ENCODE results near the gene STAT2.
"Not testable (repeated sequence)": the region's sequence is repeated elsewhere in the genome, so short reads cannot be mapped to it uniquely, and the experiment has no call there.

Gene STAT2

DNA sequence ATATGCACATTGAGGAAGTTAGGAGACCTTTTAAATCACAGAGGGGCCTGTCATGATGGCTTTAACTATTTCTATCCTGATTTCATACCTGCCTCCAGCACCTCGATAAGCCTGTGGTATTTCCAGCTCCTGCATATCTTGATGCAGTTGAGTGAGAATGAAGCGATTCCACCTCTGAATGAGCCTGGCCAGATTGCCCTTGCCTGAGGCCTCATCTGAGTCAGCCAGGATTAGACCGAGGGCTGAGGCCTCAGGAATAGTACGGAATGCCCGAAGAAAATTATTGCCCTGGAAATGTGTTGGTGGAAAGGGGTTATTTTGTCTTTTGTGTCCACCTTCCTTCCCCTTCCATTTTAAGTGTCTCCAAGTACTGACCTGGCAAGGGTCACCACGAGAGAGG is 35.7 kb downstream of the STAT2 start:
- no peak for DNase-seq

DNA sequence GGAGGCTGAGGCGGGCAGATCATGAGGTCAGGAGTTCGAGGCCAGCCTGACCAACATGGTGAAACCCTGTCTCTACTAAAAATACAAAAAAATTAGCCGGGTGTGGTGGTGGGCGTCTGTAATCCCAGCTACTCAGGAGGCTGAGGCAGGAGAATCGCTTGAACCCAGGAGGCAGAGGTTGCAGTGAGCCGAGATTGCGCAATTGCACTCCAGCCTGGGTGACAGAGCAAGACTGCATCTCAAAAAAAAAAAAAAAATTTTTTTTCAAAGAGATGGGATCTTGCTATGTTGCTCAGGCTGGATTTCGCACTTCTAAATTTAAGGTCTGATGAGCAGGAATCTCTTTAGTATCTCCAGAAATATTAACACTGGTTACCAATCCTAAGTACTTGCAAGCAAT is 38.3 kb downstream of the STAT2 start:
- not testable (repeated sequence) for DNase-seq

DNA sequence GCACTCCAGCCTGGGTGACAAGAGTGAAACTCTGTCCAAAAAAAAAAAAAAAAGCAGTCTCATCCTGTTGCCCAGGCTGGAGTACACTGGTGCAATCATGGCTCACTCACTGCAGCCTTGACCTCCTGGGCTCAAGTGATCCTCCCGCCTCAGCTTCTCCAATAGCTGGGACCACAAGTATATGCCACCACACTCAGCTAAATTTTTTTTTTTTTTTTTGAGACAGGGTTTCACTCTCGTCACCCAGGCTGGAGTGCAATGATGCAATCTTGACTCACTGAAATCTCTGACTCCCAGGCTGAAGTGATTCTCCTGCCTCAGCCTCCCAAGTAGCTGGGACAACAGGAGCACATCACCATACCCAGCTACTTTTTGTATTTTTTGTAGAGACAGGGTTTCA is 38.9 kb downstream of the STAT2 start:
- no peak for DNase-seq

DNA sequence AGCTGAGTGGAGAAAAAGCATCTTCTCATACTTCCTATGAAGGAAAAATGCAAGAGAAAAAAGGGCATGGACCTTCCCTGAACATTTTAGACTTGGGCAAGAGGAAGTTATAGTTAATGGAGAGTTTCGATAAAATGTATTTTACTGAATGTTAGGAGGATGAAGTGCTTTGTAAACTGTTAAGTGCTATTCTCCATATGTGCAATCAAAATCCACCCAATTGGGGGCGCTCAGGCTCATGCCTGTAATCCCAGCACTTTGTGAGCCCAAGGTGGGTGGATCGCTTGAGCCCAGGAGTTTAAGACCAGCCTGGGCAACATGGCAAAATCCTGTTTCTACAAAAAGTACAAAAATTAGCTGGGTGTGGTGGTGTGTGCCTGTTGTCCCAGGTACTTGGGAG is 42.2 kb downstream of the STAT2 start:
- DNase-seq: no peak

DNA sequence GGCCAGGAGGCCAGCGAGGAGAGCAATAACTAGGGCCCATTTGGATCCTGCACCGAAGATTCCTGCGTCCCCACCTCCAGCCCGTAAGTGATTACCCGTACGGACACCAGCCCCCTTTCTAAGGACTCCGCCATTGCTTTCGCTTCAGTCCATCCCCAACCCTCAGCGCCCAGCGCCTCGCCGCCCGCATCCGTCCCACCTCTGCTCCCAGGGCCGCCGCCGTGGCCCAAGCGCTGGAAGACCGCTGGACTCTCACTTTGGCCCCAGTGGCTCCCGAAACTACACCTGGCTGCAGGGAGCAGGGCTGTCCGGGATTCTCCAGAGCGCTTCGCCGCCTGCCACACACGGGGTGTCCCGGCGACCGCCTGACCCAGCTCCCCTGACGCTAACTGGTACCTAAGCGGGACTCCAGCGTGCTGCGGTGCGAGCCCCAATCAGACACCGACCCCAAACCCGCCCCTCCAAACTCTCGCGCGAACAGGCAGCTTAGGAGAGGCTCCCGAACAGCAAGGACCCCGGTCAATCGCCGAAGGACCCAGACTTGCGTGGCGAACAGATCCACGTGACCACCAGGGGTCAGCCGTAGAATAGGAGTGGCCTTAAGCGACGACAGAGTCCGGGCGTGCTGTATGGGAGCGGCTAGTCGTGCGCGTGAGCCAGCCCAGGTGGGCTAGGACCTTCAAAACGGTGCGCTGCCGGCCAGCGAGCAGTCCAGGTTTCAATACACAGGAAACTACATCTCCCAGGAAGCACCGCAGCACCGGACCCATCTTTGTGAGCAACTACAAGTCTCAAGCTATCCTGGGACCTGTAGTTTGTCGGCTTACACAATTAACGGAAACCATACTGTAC is 44.1 kb downstream of the STAT2 start, which contains the start of gene CNPY2:
CNPY2 (minus strand) TSS at position 367 of the 852 bp plus-strand sequence. CDS start 771 bp downstream, outside the sequence.
- DNase-seq: peak; percentile 96

DNA sequence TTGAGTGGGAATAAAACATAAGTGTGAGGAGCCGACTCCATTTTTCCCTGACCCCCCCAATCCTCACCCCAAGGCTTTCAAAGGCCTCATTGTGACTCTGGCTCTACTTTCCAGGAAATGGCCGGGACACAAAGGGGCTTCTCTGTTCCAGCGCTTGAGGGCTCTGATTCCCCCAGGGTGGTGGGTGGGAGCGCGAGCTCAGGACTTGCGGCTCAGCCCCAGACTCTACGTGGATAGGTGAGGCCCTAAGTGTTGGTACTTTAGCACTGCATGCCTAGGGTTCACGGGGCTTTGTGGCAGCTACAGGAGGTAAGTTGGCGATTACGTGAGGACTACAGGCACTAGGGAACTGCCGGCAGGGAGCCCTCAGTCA is 44.7 kb downstream of the STAT2 start:
- no peak for DNase-seq

DNA sequence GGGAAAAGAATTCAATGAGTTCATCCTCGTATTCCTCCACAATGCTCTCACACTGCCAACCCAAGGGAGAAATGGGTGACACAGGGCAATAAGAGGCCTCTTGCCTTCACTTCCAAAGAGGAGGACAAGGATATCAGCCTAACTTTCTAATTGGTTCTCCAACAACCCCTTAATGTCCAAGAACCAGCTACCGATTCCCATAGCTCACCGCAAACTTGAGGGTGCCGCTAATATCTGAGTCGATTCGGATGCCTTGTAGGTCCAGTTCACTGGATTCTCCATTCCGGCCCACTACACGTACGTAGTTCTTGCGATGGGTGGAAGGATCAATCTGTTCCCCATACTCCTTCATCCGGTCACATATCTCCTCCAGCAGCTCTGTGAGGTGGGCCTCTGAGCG is 48.9 kb downstream of the STAT2 start:
- no peak for DNase-seq

DNA sequence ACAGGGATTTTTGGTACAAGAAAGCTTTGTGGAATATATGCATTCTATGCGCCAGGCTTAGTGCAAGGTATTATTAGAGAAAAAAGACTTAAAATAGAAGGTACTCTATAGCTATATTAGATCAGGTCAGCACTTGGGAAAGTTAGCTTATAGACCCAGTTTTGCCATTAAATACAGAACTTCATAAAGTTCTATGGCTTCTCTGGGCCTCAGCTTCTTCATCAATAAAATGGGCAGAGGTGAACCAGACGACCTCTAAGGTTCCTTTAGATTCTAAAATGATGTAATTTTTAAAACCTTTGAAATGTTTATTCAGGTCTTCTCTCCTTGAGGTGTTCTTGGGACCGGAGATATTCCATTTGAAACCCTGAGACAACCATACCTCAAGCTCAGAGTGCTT is 51.2 kb downstream of the STAT2 start:
- no peak for DNase-seq

DNA sequence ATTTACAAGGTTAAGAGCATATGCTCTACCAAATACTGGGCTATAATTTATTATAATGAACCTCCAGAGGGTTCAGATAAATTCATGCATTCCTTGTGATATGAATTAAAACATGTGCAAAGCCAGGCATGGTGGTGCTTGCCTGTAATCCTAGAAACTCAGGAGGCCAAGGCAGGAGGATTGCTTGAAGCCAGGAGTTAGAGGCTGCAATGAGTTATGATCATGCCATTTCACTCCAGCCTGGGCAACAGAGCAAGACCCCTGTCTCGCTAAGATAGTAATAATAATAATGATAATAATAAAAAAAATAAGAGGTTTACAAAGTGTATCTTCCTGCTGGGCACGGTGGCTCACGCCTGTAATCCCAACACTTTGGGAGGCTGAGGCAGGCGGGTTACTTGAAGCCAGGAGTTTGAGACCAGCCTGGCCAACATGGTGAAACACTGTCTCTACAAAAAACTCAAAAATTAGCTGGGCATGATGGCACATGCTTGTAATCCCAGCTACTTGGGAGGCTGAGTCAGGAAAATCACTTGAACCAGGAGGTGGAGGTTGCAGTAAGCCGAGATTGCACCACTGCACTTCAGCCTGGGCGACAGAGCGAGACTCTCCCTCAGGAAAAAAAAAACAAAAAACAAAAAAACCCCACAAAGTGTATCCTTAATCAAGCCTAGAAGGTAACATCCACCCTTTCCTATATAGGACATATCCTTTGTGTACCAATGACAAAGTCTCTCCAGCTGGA is 52.5 kb downstream of the STAT2 start:
- DNase-seq: no peak

DNA sequence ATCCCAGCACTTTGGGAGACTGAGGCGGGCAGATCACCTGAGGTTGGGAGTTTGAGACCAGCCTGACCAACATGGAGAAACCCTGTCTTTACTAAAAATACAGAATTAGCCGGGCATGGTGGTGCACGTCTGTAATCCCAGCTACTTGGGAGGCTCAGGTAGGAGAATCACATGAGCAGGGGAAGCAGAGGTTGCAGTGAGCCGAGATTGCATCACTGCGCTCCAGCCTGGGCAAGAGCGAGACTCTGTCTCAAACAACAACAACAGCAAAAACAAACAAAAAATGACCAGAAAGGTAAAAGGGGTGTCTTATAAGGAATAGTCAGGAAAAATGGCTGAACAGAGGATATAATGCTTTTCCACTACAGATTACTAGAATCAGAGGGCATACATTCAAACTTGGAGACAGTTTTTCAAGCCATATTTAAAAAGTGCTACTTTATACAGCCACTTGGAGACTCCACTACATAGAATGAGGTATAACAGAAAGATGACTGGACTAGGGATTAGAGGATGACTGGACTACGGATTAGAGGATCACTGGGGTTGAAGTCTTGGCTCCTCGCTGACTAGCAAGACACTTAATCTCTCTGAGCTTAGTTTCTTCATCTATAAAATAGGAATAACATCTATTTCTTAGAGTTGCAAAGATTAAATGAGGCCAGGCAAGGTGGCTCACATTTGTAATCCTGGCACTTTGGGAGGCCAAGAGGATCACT is 54.9 kb downstream of the STAT2 start:
- DNase-seq: no peak

DNA sequence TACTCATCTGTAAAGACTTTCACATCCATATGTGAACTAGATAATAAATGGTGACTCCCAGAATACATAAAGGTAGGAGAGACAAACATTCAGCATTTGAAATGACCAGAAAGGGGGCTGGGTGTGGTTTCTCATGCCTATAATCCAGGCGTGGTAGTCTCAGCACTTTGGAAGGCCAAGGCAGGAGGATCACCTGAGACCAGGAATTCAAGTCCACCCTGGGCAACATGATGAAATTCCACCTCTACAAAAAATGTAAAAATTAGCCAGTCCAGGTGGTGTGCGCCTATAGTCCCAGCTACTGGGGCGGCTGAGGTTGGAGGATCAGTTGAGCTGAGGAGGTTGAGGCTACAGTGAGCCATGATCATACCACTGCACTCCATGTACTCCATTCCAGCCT is 55.6 kb downstream of the STAT2 start:
- no peak for DNase-seq

DNA sequence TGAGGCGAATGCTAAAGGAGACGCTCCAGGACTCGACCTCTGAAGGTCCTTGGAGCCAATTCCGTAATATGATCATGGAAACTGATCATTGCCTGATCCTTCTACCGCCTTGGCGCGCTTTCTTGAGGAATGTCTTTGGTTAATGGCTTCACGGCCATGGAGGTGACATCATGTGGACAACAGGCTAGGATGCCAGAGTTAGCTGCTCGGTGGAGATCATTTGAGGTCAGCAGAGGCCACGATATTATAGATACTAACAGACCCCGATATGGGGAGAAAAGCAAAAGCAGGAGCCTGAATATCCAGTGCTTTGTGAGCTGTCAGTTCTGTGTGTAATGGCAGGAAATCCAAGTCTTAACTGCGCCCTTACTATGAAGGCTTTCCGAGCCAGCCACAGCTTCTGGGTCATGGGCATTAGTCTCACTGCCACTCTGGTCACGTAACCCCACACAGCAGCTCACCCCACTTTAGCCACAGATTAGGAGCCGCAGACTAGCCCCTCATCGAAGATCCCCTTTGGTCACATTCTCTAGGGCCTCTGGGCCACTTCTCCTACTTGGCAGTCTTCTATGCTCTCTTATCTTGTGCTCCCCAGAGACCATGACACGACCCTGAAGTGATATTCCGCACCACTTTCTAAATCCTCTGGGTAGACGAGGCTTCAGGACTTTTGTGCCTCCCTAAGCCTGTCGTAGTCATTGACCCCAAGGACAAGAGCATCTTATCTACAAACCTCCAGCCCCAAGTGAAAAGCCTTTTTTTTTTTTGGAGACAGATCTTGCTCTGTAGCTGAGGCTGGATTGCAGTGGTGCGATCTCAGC is 59.1 kb downstream of the STAT2 start:
- DNase-seq: no peak

DNA sequence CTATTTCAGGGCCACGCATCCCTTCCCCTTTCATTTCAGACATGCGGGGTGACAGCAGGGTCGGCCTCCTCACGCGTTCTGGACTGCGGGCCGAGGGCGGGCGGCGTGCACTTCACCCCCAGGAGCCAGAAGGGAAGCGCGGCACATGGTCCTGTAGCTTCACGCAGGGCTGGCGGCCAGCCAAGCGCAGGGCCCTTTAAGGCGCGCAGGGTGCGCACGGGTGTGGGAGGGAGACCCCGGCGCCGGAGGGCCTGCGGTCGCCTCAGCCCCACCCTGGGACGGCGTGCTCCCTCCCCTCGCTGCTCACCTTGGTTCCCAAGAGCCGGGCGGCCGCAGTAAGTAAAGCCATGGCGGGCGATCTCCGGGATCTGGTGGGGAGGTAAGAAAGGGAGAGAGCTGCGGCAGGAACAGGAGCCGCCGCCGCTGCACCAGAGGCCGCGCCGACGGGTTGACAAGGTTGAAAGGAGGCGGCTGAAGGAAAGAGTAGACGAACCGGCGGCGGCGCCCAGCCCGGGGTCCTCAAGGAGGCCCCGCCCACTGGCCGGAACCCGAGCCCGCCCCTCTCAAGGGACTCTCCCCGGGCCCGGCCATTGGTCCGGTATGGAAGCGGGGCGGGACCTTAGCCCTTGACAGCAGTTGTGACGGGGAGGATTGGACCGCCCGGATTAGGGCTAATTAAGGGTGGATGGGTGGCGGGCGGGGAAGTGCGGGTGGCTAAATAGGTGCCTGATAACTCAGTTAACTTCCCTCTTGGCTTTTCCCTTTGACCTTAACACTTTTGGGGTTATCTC is 59.9 kb downstream of the STAT2 start, which contains the start of gene CS:
CS (minus strand) TSS at position 478 of the 791 bp plus-strand sequence; CDS start at position 349, 129 bp downstream.
- DNase-seq: peak; percentile 99

DNA sequence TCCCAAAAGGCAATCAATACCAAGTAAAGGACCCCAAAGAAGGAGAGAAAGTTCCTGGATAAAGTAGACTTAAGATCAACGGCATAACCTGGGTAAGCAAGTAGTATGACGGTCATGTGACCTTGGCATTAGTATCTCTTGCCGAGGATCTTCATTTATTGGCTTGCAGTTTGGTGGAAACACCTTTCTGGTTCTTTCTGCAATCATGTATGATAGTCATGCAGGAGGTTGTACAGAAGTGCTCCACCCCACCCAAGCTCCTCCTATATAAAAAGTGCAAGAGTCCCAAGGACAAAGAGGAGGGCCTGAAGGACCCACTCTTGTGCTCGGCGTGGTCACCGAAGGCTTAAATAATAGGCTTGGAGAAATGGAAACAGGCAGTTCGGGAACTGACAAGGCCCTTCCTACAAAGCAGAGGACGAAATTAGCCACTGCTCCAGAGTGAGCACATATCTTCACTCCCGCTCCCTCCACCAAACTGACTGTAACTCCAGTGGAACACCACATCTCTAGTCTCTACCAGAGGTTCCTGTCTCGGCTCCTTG is 60.5 kb downstream of the STAT2 start:
- DNase-seq: peak; percentile 60

DNA sequence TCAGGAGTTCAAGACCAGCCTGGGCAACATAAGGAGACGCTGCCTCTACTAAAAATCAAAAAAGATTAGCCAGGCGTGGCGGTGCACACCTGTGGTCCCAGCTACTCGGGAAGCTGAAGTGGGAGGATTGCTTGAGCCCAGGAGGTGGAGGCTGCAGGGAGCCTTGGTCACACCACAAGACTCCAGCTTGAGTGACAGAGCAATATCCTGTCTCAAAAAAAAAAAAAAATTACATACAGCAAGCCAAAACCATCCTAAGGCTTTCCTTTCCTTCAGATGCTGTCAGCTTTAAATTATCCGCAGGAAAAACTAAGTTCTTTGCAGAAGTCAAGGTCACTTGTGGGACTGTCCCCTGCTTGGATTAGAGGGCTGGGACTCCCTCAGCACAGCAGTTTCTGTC is 61.1 kb downstream of the STAT2 start:
- DNase-seq: no peak

DNA sequence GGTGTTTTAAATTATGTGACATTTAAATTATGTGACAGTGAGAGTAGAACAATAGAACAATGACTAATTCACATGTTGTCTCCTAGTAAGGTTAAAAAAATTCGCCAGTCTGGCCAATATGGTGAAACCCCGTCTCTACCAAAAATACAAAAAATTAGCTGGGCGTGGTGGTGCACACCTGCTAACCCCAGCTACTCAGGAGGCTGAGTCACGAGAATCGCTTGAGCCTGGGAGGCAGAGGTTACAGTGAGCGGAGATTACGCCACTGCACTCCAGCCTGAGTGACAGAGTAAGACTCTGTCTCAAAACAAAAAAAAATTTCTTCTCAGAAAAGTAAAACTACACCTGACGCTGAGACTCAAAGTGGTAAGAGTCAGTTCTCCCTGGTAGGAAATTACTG is 62.5 kb downstream of the STAT2 start:
- DNase-seq: peak; percentile 12

DNA sequence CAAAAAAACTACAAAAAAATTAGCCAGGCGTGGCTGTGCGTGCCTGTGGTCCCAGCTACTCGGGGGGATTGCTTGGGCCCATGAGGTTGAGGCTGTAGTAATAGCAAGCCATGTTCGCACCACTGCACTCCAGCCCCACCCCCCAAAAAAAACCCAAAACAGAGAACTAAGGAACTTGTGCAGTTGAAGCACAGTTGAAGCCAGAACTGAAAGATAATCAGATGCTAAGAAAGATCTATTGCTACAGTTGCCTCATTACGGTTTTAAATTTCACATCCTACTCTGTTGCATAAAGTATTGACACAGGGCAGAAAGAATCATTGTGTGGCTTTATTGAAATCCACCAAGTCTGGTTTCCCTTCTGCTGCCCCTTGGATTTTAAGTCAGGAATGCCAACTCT is 63.6 kb downstream of the STAT2 start:
- no peak for DNase-seq

DNA sequence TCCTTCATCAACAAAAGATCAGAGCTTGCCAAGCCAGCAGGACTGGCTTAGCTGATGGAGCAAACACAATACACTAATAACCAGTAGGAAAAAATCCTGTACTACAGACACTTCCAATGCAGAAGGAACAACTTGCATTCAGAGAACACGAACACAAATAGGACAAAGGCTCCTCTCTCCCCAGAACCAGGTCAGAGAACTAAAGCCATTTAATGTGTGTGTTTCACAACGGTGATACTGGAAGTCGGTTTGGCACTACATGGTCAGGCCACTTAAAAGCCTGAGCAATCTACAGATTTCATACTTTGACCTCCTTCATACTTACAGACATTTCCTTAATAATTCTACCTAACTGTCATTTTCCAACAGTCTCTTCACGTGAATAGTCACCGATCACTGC is 66.1 kb downstream of the STAT2 start:
- DNase-seq: no peak
